CD14-positive monocyte (primary cell): ENCODE measurements around the gene ST8SIA6. TPM values are rescaled to one million over a fixed set of nuclear protein-coding genes. Genes with fewer than 3 reads are reported as not detected.

Experiments
- DNase-seq, 3 donors: peaks; one replicate each; pipeline ENCODE4 v3.0.0-alpha.2; 2011 to 2022
- H2AFZ ChIP-seq: 2 replicates; pipeline ENCODE4 v1.6.0; 2012; ENCODE audit warnings: mild to moderate bottlenecking, low read depth, low read length, inconsistent platforms; ENCODE audit not compliant: insufficient read depth, poor library complexity, severe bottlenecking
- H3K27ac ChIP-seq, 2 donors: 1 replicate in 1 of 2; 2 replicates in 1 of 2; pipeline ENCODE4 v1.5.1; 2012 to 2013; ENCODE audit warnings: low read length in 2 of 2, control low read depth in 1 of 2, inconsistent platforms in 1 of 2, low read depth in 1 of 2, mild to moderate bottlenecking in 1 of 2
- H3K27me3 ChIP-seq, 2 donors: one replicate each; pipeline versions ENCODE4 v1.6.0 to v1.6.1; 2011 to 2013; ENCODE audit warnings: low read length in 2 of 2; ENCODE audit not compliant: control insufficient read depth in 2 of 2, insufficient read depth in 2 of 2
- H3K36me3 ChIP-seq, 2 donors: replicated peaks in 1 of 2; 1 replicate in 1 of 2; 2 replicates in 1 of 2; pipeline versions ENCODE4 v1.5.1 to v1.6.1; 2012 to 2013; ENCODE audit warnings: low read length in 2 of 2, control low read depth in 1 of 2, inconsistent platforms in 1 of 2, mild to moderate bottlenecking in 1 of 2; ENCODE audit not compliant: insufficient read depth in 2 of 2, control insufficient read depth in 1 of 2
- H3K4me1 ChIP-seq, 2 donors: 1 replicate in 1 of 2; 2 replicates in 1 of 2; pipeline versions ENCODE4 v1.5.1 to v1.6.1; 2012 to 2013; ENCODE audit warnings: low read length in 2 of 2, control low read depth in 1 of 2, inconsistent platforms in 1 of 2, mild to moderate bottlenecking in 1 of 2, moderate library complexity in 1 of 2; ENCODE audit not compliant: insufficient read depth in 2 of 2, control insufficient read depth in 1 of 2
- H3K4me2 ChIP-seq: replicated peaks from 2 replicates; pipeline ENCODE3; 2012; ENCODE audit warnings: low read length, moderate library complexity, mild to moderate bottlenecking; ENCODE audit not compliant: poor library complexity, severe bottlenecking; ENCODE audit errors: extremely low read depth
- H3K4me3 ChIP-seq, 3 experiments: fragments of 200-600 bp in 1 of 3; sonication (generic) in 1 of 3; replicated peaks in 1 of 3; 1 replicate in 2 of 3; 2 replicates in 1 of 3; pipeline ENCODE4 v1.5.1; 2011 to 2013; ENCODE audit warnings: low read length in 3 of 3, mild to moderate bottlenecking in 3 of 3, control low read depth in 2 of 3, low read depth in 2 of 3, inconsistent platforms in 1 of 3, moderate library complexity in 1 of 3
- H3K79me2 ChIP-seq: 2 replicates; pipeline ENCODE4 v1.6.0; 2012; ENCODE audit warnings: mild to moderate bottlenecking, control low read depth, inconsistent platforms, low read length, moderate library complexity; ENCODE audit not compliant: insufficient read depth
- H3K9ac ChIP-seq: 2 replicates; pipeline ENCODE4 v1.6.0; 2017; ENCODE audit warnings: low read length, mild to moderate bottlenecking; ENCODE audit not compliant: insufficient read depth, poor library complexity, severe bottlenecking
- H3K9me3 ChIP-seq, 2 donors: replicated peaks in 1 of 2; 1 replicate in 1 of 2; 2 replicates in 1 of 2; pipeline versions ENCODE4 v1.5.1 to v1.6.1; 2012 to 2013; ENCODE audit warnings: low read length in 2 of 2, control low read depth in 1 of 2; ENCODE audit not compliant: control insufficient read depth in 1 of 2, insufficient read depth in 1 of 2
- H4K20me1 ChIP-seq: 2 replicates; pipeline ENCODE4 v1.6.0; 2012; ENCODE audit warnings: mild to moderate bottlenecking, low read length, control low read depth, moderate library complexity; ENCODE audit not compliant: insufficient read depth
- H3K27ac Mint-ChIP-seq, 7 donors: one replicate each; pipeline ENCODE4 v1.8.0; 2020; ENCODE audit warnings: mild to moderate bottlenecking in 7 of 7, mixed read lengths in 7 of 7, moderate library complexity in 6 of 7, inconsistent platforms in 2 of 7
- H3K27me3 Mint-ChIP-seq, 3 donors: one replicate each; pipeline ENCODE4 v1.8.0; 2021 to 2022; ENCODE audit warnings: low read depth in 3 of 3, mild to moderate bottlenecking in 3 of 3, mixed read lengths in 3 of 3, moderate library complexity in 3 of 3, inconsistent platforms in 1 of 3
- H3K36me3 Mint-ChIP-seq, 2 donors: one replicate each; pipeline ENCODE4 v1.8.0; 2020; ENCODE audit warnings: mixed read lengths in 2 of 2, inconsistent platforms in 1 of 2, mild to moderate bottlenecking in 1 of 2
- H3K4me1 Mint-ChIP-seq: one replicate; pipeline ENCODE4 v1.8.0; 2020; ENCODE audit warnings: mild to moderate bottlenecking, mixed read lengths
- H3K4me3 Mint-ChIP-seq, 2 donors: one replicate each; pipeline ENCODE4 v1.8.0; 2020; ENCODE audit warnings: mild to moderate bottlenecking in 2 of 2, mixed read lengths in 2 of 2, moderate library complexity in 1 of 2
- H3K9me3 Mint-ChIP-seq, 7 donors: one replicate each; pipeline ENCODE4 v1.8.0; 2020 to 2022; ENCODE audit warnings: mixed read lengths in 7 of 7, mild to moderate bottlenecking in 6 of 7, moderate library complexity in 6 of 7, inconsistent platforms in 2 of 7
- CTCF ChIP-seq: fragments of 200-600 bp; IDR thresholded peaks from one replicate; pipeline ENCODE4 v1.8.0; 2022; ENCODE audit warnings: antibody characterized with exemption, mild to moderate bottlenecking
- WGBS: methylation state at CpG from one replicate; pipeline ENCODE4 v1.1.5; 2013; ENCODE audit warnings: missing lambda C conversion rate; ENCODE audit not compliant: insufficient coverage; 5-methylcytosine and 5-hydroxymethylcytosine counted together
- intact Hi-C, 2 donors: fragments of 100-400 bp; cut with micrococcal nuclease; formaldehyde crosslinking; loops; one replicate each; pipeline versions ENCODE4 v1.15.0 to v1.15.1; 2023
- polyA plus RNA-seq, 3 donors: library from polyadenylated mRNA; depleted of rRNA in 1 of 3; unstranded in 2 of 3; stranded (reverse) in 1 of 3; fragments of 300-500 nt in 2 of 3; fragments of >200 nt in 1 of 3; fragmentation: Illumina TruSeq in 2 of 3; gene quantifications; 1 replicate in 2 of 3; 2 replicates in 1 of 3; pipeline ENCODE4 v1.2.3, GENCODE V29; 2012 to 2021

Gene ST8SIA6
- polyA plus RNA-seq, 3 donors = 0.11 TPM; not detected in 2

GRCh38 chr10:17430647-17431355 is 23.6 kb downstream of the ST8SIA6 start:
- peaks cover 0 to 6% (median 3%) of the 10 kb centered on the region in 7 donors for H3K9me3 Mint-ChIP-seq
- H3K4me3 ChIP-seq = no peak overlapping the region
- H3K4me3 Mint-ChIP-seq = peak overlapping the region in 1 of 2 donors; percentile 58
- H3K36me3 Mint-ChIP-seq = no peaks in the 10 kb centered on the region
- peak; percentile 19 to 48 (median 37) for DNase-seq
- no peak overlapping the region for H3K9ac ChIP-seq
- H3K4me1 ChIP-seq = peaks cover 19 to 29% of the 10 kb centered on the region in 2 donors
- H3K4me1 Mint-ChIP-seq = peaks cover 40% of the 10 kb centered on the region
- intact Hi-C loops = loop anchor here in 1 of 2 donors (5.0 kb wide), 1 partner anchor 584 kb away; no protein-coding TSS in a partner anchor
- no peak overlapping the region for H3K27ac Mint-ChIP-seq
- H3K27me3 Mint-ChIP-seq = peaks cover 18 to 19% (median 19%) of the 10 kb centered on the region in 3 donors
- no peak overlapping the region for H2AFZ ChIP-seq
- WGBS = 100% methylated on average over 1 of the region's 7 CpGs
- H3K79me2 ChIP-seq = no peaks in the 10 kb centered on the region
- H4K20me1 ChIP-seq = no peaks in the 10 kb centered on the region
- no peak overlapping the region for H3K4me2 ChIP-seq
- peaks cover 0 to 7% of the 10 kb centered on the region in 2 donors for H3K27me3 ChIP-seq
- H3K36me3 ChIP-seq = no peaks in the 10 kb centered on the region
- TF ChIP-seq CTCF = peak; percentile 88
- H3K9me3 ChIP-seq = no peaks in the 10 kb centered on the region
- H3K27ac ChIP-seq = no peak overlapping the region

DNA sequence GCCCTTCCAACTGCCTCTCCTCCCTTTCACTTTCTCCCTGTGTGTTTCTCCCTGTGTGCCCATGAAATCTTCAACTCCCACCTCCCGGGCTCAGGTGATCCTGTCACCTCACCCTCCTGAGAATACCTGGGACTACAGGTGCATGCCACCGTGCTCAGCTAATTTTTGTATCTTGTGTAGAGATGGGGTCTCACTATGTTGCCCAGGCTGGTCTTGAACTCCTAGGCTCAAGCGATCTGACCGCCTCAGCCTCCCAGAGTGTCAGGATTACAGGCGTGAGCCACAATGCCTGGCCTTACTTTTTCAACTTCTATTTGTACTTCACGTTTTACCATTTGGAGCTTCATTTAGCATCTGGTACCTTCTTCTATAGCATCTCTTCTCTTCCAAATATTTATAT is 24.9 kb downstream of the ST8SIA6 start:
- Mint-ChIP-seq H3K9me3 (peaks cover 0 to 6% (median 3%) of the 10 kb centered on the region in 7 donors), H3K27me3 (peaks cover 15 to 19% (median 19%) of the 10 kb centered on the region in 3 donors), H3K4me3 (peak overlapping the region in 1 of 2 donors; percentile 88), H3K36me3 (no peaks in the 10 kb centered on the region), H3K4me1 (peaks cover 44% of the 10 kb centered on the region), H3K27ac (peak overlapping the region in 1 of 7 donors; percentile 70)
- intact Hi-C loops = loop anchor here in 1 of 2 donors (5.0 kb wide), 1 partner anchor 602 kb away; no protein-coding TSS in a partner anchor
- no peak overlapping the region for H2AFZ ChIP-seq
- H3K79me2 ChIP-seq = no peaks in the 10 kb centered on the region
- H3K9ac ChIP-seq = no peak overlapping the region
- H3K9me3 ChIP-seq = no peaks in the 10 kb centered on the region
- H3K4me3 ChIP-seq = no peak overlapping the region
- peaks cover 0 to 7% of the 10 kb centered on the region in 2 donors for H3K27me3 ChIP-seq
- H3K27ac ChIP-seq = no peak overlapping the region
- TF ChIP-seq CTCF = no peak
- no peak for DNase-seq
- no peaks in the 10 kb centered on the region for H3K36me3 ChIP-seq
- H3K4me1 ChIP-seq = peaks cover 19 to 29% of the 10 kb centered on the region in 2 donors
- peak overlapping the region; percentile 66 for H3K4me2 ChIP-seq
- H4K20me1 ChIP-seq = no peaks in the 10 kb centered on the region
- WGBS = 90% methylated on average over 3 of the region's 6 CpGs
